T-helper 2 cell treated with Interferon-gamma antibody and Interleukin-4, amounts not matched to agents 5 μg/mL and 100 μg/mL, for 36 hours (primary cell): ENCODE data around the gene BCR.

Experiments
- DNase-seq: peaks from one replicate; pipeline ENCODE4 v3.0.0; 2021; ENCODE audit warnings: low spot score
- H3K27ac Mint-ChIP-seq: one replicate; pipeline ENCODE4 v1.8.0; 2021; ENCODE audit warnings: mild to moderate bottlenecking, mixed read lengths
- H3K27me3 Mint-ChIP-seq: one replicate; pipeline ENCODE4 v1.8.0; 2021; ENCODE audit warnings: low read depth, mixed read lengths
- H3K36me3 Mint-ChIP-seq: one replicate; pipeline ENCODE4 v1.8.0; 2021; ENCODE audit warnings: low read depth, mixed read lengths
- H3K4me1 Mint-ChIP-seq: one replicate; pipeline ENCODE4 v1.8.0; 2021; ENCODE audit warnings: low read depth, mixed read lengths
- H3K4me3 Mint-ChIP-seq: one replicate; pipeline ENCODE4 v1.8.0; 2022; ENCODE audit warnings: mild to moderate bottlenecking, moderate library complexity, mixed read lengths
- H3K9me3 Mint-ChIP-seq: one replicate; pipeline ENCODE4 v1.8.0; 2021; ENCODE audit warnings: mixed read lengths

Gene BCR

DNA sequence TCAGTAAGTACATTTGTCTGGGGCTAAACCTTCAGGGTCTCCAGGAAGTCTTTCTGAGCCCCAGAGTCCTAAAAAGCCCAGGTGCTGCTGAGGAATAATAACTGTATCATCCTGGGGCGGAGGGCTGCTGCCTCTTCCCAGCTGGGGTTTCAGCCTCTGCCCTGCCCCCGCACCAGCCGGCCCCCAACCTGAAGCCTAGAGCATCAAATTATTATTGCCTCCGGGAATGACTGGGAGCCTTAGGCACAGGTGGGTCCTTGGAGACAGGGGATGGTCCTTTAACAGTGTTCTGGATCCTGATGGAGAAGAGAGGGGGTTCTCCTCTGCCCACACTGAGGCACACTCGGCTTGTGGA lies 64.4 kb downstream of the BCR start:
- Mint-ChIP-seq H3K9me3 (no peaks in the 10 kb centered on the region), H3K4me3 (no peak overlapping the region), H3K4me1 (peaks cover 45% of the 10 kb centered on the region), H3K27me3 (no peaks in the 10 kb centered on the region), H3K27ac (no peak overlapping the region), H3K36me3 (peaks cover 12% of the 10 kb centered on the region)
- DNase-seq, result no peak

DNA sequence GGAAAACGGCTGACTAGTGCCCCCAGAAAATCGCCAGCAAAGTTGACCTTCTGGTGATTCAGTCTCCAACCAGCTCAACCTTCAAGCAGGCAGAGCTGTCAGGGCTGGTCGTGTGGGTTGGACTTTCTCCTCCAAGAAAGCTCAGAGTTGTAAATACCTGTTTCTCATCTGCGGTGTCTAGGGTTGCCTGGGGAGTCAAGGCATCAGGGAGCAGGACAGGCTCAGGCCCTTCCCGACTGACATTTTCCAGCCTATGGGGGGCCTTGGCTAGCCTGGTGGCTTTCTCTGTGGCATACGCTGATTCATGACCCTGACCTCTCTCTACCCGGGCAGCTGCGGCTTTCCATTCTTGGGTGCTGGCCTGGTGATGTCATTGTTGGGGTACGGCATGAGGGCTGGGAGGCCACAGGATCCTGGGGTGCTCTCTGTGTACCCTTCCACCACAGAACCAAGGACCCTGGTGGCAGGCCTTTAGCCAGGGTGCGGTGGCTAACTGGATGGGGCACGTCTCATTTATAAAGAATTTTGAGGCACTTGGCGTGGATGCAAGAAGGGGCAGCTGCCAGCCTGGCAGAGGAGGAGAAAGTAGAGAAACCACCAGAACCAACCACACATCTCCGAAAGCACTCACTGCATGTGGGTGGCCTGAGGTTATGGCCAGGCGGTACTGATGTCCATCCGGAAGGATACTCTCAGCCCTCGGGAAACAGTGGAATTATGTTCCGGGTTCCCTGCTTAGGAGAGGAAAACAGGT lies 64.9 kb downstream of the BCR start:
- no peaks in the 10 kb centered on the region for H3K9me3 Mint-ChIP-seq
- H3K36me3 Mint-ChIP-seq, result peaks cover 12% of the 10 kb centered on the region
- no peak overlapping the region for H3K4me3 Mint-ChIP-seq
- H3K4me1 Mint-ChIP-seq, result peaks cover 50% of the 10 kb centered on the region
- H3K27ac Mint-ChIP-seq, result no peak overlapping the region
- no peaks in the 10 kb centered on the region for H3K27me3 Mint-ChIP-seq
- DNase-seq, result no peak

DNA sequence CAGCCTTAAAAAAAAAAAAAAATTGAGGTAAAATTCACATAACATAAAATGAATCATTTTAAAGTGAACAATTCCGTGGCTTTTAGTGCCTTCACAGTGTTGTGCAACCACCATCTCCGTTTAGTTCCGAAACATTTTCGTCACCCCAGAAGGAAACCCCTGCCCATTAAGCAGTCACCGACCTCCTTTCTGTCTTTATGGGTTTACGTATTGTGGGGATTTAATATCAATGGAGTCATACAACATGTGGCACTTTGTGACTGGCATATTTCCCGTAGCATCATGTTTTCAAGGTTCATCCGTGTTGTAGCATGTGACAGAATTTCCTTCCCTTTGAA lies 65.5 kb downstream of the BCR start:
- no peak for DNase-seq
- H3K27ac Mint-ChIP-seq, result no peak overlapping the region
- peaks cover 10% of the 10 kb centered on the region for H3K36me3 Mint-ChIP-seq
- no peaks in the 10 kb centered on the region for H3K9me3 Mint-ChIP-seq
- no peak overlapping the region for H3K4me3 Mint-ChIP-seq
- H3K4me1 Mint-ChIP-seq, result peaks cover 52% of the 10 kb centered on the region
- H3K27me3 Mint-ChIP-seq, result no peaks in the 10 kb centered on the region

DNA sequence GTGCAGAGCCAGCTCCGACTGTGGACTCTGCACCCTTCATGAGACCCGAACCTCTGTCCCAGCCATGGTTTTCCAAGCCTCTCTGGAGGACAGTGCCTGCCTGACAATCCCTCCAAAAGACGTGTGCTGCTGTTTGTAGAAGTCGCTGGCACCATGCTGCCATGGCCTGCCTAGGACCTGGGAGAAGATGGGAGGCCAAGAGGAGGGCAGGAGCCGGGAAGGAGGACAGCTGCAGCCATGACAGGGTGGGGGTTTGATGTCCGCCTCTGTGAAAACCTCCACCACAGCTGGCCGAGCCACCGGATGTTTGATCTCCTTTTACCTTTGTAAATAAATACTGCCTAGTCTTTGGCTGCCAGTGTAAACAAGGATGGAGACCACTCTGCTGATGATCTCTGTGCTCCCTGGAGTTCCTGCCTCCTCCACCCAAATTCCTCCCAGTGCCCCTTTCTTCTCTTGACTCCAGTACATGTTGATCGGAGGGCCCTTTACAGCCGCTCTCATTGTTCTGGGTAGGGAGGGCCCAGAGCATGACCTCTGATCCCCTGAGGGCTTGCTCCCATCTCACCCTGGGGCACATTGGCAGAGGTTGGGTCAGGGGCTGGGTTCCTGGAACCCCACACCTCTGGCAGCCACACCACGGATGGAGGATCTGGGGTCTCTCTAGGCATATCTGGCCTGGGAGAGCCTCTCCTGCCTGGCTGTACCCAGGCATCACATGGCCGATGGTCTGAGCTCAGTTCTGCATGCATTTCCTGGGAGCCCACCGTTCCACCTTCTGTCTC lies 66.9 kb downstream of the BCR start:
- H3K4me1 Mint-ChIP-seq, result peaks cover 41% of the 10 kb centered on the region
- no peak overlapping the region for H3K4me3 Mint-ChIP-seq

DNA sequence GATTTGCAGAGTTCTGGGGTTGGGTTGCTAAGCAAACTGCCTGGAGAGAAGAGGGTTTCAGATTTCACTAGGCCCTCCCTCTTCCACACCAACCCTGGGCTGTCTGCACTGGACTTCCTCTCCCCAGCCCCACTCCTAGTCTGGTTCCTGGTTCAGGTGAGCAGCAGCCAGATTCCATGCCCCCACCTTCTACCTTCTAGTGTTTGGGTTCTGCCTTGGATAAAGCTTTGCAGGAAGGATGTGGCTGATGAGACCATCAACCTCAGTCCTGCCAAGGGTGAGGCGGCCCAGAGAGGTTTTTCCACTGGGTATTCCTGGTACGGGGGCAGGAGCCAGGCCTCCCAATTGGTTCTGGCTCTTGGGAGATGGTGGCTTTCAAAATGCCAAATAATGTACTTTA lies 68.3 kb downstream of the BCR start:
- Mint-ChIP-seq H3K4me3 (no peak overlapping the region), H3K36me3 (peaks cover 7% of the 10 kb centered on the region), H3K9me3 (no peaks in the 10 kb centered on the region), H3K27ac (no peak overlapping the region), H3K27me3 (no peaks in the 10 kb centered on the region), H3K4me1 (peaks cover 28% of the 10 kb centered on the region)
- DNase-seq, result no peak

More for the DNA sequence above, 66.9 kb downstream of the BCR start:
- no peak for DNase-seq
- Mint-ChIP-seq H3K36me3 (peaks cover 7% of the 10 kb centered on the region), H3K27me3 (no peaks in the 10 kb centered on the region), H3K9me3 (no peaks in the 10 kb centered on the region), H3K27ac (no peak overlapping the region)

DNA sequence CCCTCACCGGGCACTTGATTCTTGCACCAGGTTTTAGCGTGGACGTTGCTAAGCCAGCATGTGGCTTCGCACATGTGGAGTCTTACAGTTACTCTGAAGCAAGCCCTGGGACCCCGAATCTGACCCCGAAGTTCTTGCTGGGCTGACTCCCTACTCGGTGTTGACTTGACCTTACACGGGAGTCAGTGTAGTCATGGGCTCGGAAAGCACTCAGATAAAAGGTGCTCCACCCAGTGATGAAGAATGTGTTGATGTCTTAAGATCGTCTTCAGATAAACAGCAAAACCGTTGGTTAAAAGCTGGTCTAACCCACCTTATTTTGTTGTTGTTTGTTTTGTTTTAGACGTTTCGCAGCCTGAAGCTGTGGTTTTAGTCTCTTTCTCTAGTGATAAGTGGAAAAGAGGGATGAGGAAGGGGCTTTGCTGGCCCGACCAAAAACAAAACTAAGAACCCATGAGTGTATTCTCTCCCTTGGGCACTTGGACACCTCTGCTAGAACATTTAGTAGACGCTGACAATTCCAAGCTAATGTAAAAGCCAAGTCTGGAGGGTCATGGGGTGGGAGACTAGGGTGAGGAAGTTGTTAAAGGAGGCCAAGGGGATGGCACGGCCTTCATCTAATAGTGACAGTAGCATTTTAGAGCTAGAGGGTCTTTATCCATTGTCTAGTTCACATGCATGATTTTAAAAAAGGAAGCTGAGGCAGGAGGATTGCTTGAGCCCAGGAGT lies 69.9 kb downstream of the BCR start:
- peak overlapping the region; percentile 18 for H3K4me3 Mint-ChIP-seq
- peaks cover 13% of the 10 kb centered on the region for H3K36me3 Mint-ChIP-seq
- H3K9me3 Mint-ChIP-seq, result no peaks in the 10 kb centered on the region
- H3K27me3 Mint-ChIP-seq, result no peaks in the 10 kb centered on the region
- peaks cover 21% of the 10 kb centered on the region for H3K4me1 Mint-ChIP-seq
- peak overlapping the region; percentile 53 for H3K27ac Mint-ChIP-seq
- DNase-seq, result no peak

DNA sequence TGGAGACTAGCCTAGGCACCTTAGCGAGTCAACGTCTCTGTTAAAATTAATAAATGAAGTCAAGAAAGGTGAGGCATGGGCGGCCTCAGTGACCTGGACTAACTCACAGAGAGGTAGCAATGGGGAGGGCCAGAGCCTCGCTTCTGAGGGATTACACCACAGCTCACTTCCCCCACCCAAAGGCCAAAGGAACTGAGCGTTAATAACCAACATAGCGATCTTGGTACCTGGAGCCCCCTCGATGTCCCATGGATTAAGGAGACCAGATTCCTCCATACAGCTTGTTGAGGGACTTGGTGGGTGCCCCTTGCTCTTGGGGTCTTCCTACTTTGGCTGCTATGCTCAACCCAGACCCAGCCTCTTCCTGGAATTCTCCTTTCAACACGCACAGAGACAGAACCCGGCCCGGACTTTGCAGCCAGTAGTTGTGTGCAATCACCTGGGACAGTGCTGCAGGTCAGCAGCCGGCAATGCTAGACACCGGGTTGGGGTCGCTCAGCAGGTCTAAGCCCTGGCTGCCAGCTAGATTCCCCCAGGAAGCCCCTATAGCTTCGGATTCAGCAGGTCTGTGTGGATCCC lies 70.6 kb downstream of the BCR start:
- no peak for DNase-seq
- no peaks in the 10 kb centered on the region for H3K9me3 Mint-ChIP-seq
- H3K36me3 Mint-ChIP-seq, result peaks cover 13% of the 10 kb centered on the region
- peaks cover 21% of the 10 kb centered on the region for H3K4me1 Mint-ChIP-seq
- no peaks in the 10 kb centered on the region for H3K27me3 Mint-ChIP-seq
- peak overlapping the region; percentile 53 for H3K27ac Mint-ChIP-seq
- H3K4me3 Mint-ChIP-seq, result no peak overlapping the region

DNA sequence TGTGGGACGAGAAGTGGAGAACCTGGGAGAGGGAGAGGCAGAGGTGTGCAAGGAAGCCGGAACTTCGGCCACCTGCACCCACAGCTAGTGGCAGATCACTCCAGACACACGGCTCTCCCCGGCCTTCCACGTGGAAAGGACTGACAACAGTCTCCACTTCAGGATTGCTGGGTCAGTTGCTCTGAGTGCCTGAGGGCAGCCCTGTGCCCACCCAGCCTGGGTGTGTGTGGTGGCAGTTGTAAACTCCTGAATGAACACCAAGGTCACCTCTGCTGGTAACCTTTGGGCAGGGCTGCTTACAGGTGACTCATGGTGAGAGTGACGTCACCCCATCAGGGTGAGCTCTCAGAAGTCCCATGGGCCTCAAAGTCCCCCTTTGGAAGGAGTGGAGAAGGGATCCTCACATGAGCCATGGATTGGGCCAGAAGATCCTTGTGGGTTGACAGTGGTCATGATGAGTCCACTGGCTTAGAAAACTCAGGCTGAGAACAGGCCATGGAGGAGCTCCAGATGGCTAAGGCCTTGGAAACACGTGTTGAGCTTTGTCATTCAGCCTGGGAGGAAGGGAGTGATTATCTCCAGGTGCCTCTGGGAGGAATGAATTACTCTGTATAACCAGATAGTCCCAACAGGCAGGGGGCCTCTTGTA lies 71.3 kb downstream of the BCR start:
- DNase-seq, result peak; percentile 16
- Mint-ChIP-seq H3K4me1 (peaks cover 21% of the 10 kb centered on the region), H3K4me3 (no peak overlapping the region), H3K27me3 (no peaks in the 10 kb centered on the region), H3K9me3 (no peaks in the 10 kb centered on the region), H3K36me3 (peaks cover 15% of the 10 kb centered on the region), H3K27ac (no peak overlapping the region)

DNA sequence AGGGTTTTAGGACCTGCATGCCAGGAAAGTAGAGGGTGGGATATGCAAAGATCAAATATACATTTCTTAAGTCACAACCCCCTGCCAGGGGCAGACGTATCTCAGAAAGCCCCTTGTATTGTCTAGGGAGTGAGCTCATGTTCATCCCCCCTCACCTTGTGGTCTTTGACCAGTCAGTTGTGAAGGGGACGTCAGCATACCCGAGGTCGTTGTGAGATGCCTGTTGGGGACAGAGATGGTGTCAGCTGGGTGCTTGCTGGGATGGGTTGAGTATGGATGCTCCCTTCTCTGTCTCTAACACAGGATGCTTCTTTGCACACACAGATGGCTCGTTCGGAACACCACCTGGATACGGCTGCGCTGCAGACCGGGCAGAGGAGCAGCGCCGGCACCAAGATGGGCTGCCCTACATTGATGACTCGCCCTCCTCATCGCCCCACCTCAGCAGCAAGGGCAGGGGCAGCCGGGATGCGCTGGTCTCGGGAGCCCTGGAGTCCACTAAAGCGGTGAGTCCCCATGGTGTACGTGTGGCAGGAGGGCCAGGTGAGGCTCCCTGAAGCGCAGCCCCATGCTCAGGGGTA lies 73.3 kb downstream of the BCR start:
- H3K9me3 Mint-ChIP-seq, result no peaks in the 10 kb centered on the region
- no peak for DNase-seq
- H3K27ac Mint-ChIP-seq, result no peak overlapping the region
- H3K4me1 Mint-ChIP-seq, result peaks cover 15% of the 10 kb centered on the region
- H3K36me3 Mint-ChIP-seq, result peaks cover 11% of the 10 kb centered on the region
- no peaks in the 10 kb centered on the region for H3K27me3 Mint-ChIP-seq
- no peak overlapping the region for H3K4me3 Mint-ChIP-seq

DNA sequence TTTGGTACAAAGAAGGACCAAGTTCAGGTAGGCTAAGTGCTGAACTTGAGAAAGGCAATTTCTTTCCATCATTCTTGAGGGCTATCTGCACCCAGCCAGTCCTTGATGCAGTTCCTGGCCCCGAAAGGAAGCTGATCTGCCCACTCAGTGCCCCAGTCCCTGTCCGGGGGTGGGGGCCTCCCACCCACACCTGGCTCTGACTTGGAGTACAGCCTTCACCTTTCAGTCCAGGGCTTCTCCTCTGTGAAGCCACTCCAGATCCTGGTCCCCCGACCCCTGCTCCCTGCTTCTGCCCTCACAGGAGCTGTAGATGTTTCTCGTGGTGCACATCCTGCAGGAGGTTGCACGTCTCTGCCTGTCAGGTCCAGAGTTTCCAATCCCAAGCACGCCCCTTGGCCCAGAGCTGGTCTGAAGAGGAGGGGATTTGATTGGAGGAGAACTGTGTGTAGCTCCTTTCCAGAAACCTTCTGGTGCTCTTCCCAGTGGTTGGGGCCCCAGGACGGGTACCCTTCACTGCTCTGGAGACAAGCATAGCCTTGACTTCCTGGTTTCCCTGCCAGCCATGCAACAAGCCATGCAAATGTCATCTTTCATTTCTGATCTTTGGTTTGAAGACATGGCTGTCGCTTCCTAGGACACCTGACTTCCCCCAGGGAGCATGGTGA lies 75.3 kb downstream of the BCR start:
- Mint-ChIP-seq H3K27me3 (no peaks in the 10 kb centered on the region), H3K9me3 (no peaks in the 10 kb centered on the region), H3K4me3 (no peak overlapping the region), H3K36me3 (peaks cover 11% of the 10 kb centered on the region), H3K4me1 (peaks cover 2% of the 10 kb centered on the region), H3K27ac (no peak overlapping the region)
- no peak for DNase-seq

DNA sequence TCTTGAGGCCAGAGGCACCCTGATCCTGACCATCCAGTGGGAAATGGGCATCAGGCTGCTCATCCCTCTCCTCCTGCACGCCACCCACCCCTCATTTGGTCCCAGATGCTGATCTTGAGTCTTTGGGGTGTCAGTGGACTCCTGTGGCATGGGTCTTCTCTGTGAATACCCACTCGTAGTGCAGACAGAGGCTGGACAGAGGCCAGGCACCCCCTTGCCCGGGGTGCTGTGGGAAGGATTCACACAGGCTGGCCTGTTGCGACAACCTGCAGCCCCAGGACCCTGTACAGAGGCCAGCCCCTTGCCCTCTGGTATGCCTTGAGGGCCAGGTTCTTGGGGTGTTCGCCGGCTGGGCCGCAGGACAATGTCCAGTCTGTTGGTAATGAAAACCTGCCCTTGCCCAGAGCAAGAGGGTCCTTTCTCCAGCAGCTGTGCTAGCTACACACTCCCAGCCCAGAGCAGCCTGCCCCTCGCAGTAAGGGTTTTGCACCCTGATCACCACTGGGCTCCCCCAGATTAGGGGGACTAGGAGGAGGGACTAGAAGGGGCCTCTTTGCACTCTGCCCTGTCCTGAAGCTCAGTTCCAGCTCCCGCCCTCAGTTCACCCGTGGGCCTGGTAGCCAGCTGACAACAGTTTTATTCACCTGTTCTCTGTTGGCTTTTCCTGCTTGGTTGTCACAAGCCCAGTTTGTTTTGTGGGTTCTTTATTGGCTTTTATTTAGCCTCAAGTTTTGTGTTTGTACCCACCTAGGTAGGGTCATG lies 76.0 kb downstream of the BCR start:
- H3K27ac Mint-ChIP-seq, result no peak overlapping the region
- H3K36me3 Mint-ChIP-seq, result peaks cover 11% of the 10 kb centered on the region
- DNase-seq, result no peak
- H3K27me3 Mint-ChIP-seq, result no peaks in the 10 kb centered on the region
- H3K4me3 Mint-ChIP-seq, result no peak overlapping the region
- peaks cover 2% of the 10 kb centered on the region for H3K4me1 Mint-ChIP-seq
- H3K9me3 Mint-ChIP-seq, result no peaks in the 10 kb centered on the region

DNA sequence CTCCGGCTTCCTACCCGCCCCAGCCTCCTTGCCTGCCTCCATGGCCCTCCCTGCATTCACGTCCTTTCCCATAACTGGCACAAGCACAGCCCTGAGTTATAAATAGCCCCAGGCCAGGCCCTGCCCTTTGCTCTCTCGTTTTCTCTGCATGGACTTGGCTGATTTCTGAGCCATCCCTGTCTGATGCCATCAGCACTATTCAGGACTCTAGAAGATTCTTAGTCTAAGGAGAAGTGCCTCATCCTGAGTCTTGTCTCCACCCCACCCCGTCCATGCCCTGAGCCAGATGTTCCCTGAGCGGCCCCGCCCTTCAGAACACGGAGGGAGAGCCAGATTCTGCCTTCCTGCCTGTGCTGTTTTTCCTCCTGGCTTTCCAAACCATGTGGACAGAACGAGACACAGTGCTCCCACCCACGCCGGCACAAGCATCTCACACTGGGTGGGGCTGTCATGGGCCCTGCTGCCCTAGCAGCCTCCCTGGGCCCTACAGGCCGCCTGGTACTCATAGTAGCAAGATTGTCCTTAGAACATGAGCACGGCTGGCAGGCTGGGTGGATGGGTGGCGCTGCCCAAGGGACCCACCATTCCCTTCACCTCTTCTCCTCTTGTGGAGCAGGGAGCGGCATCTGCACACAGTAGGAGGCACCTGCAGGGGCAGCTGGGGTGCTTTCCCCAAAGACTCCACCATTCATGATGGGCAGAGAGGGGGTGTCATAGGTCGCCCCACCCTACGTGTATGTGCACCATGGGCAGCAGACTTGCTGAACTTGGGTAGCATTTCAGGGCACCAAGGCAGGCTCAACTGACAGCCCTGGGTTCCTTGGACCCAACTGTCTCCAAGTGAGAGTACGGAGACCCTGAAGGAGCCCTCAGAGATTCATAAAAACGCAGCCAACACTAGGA lies 76.9 kb downstream of the BCR start:
- Mint-ChIP-seq H3K27me3 (no peaks in the 10 kb centered on the region), H3K27ac (no peak overlapping the region), H3K36me3 (peaks cover 11% of the 10 kb centered on the region), H3K9me3 (no peaks in the 10 kb centered on the region), H3K4me1 (peaks cover 2% of the 10 kb centered on the region), H3K4me3 (no peak overlapping the region)
- DNase-seq, result no peak
